ENCODE results near the gene PHACTR1. TPM values are rescaled to one million over a fixed set of nuclear protein-coding genes. Genes with fewer than 3 reads are reported as not detected.

Gene PHACTR1
- total and polyA plus RNA-seq, 9 of the 15 experiments (the other 6 are each of a cell fraction or from before 2014, with no cell fraction given): 11.5 to 32.6 (median 22.0) TPM

- Histone ChIP-seq H3K27me3 (ENCODE audit: control insufficient read depth in 2 of 2, insufficient read depth in 2 of 2, low read length in 2 of 2) (no peaks in the 10 kb centered on the region), H3K9ac (ENCODE audit: insufficient read depth in 1 of 2, low read depth in 2 of 2, low read length in 2 of 2) (peak overlapping the region; percentile 73 to 87; a peak in 3 of 4 replicates), H3K9me1 (ENCODE audit: control insufficient read depth, insufficient read depth, low read length) (peaks cover 3% of the 10 kb centered on the region), H3K27ac (ENCODE audit: extremely low read depth, low read depth, low read length) (peak overlapping the region; percentile 92), H4K20me1 (replicated peaks; ENCODE audit: control insufficient read depth, insufficient read depth, low read length) (no peaks in the 10 kb centered on the region), H2AFZ (ENCODE audit: low read depth, low read length) (peak overlapping the region; percentile 83), H3K4me3 (peak overlapping the region; percentile 47), H3K36me3 (ENCODE audit: control insufficient read depth, insufficient read depth, low read length) (peaks cover 27% of the 10 kb centered on the region), H3K79me2 (ENCODE audit: control insufficient read depth, insufficient read depth, low read length) (peaks cover 55% of the 10 kb centered on the region), H3K4me2 (ENCODE audit: insufficient read depth, low read length) (peak overlapping the region; percentile 89), H3K4me1 (replicated peaks in 1 of 2; ENCODE audit: control insufficient read depth in 2 of 2, insufficient read depth in 2 of 2, low read length in 2 of 2) (peaks cover 25 to 37% of the 10 kb centered on the region in 2 experiments), H3K9me3 (replicated peaks; ENCODE audit: control insufficient read depth, insufficient read depth, low read depth, low read length) (no peaks in the 10 kb centered on the region)
- ChIA-PET CTCF (ENCODE audit: low intra/inter-chr PET ratio) (no interaction called here), POLR2A (interaction anchor here (1.1 to 2.5 kb wide), 4 partner anchors 9 to 25 kb away, joined by 3 to 29 read pairs (median 4); no protein-coding TSS in a partner anchor)
- WGBS (ENCODE audit: insufficient coverage, low coverage, missing lambda C conversion rate): 0% methylated on average over 8 of the region's 10 CpGs
- FAIRE-seq (peak; percentile 74), DNase-seq (ENCODE audit: extremely low read depth in 1 of 4, low spot score in 3 of 4) (peak; percentile 35 to 79 (median 50)), ATAC-seq (peak; percentile 44)
- in situ Hi-C loops (cut with MboI): no loop called here
- BruUV-seq (replicated peaks): TSS peak; percentile 86
- intact Hi-C loops (cut with micrococcal nuclease): no loop called here
- no peak for TF ChIP-seq DMBX1 (CRISPR knock-in tag; IDR thresholded peaks at IDR 0.05; ENCODE audit: borderline replicate concordance)
- peak; percentile 90 for TF ChIP-seq NFE2 (IDR thresholded peaks at IDR 0.05; ENCODE audit: low read depth)
- peak; percentile 13; the same call in 1 of the 2 replicates for TF ChIP-seq GABPA (tag; conservative IDR thresholded peaks at IDR 0.05; ENCODE audit: low read depth)
- TF ChIP-seq CHCHD3 (CRISPR knock-in tag; IDR thresholded peaks at IDR 0.05): 0 out of 2 replicates have a peak, but pooled peaks have one; percentile 39
- TF ChIP-seq ELK1 (CRISPR knock-in tag; IDR thresholded peaks at IDR 0.05): no peak
- no peak for TF ChIP-seq EP400 (IDR thresholded peaks at IDR 0.05)
- TF ChIP-seq, protein P1, sequence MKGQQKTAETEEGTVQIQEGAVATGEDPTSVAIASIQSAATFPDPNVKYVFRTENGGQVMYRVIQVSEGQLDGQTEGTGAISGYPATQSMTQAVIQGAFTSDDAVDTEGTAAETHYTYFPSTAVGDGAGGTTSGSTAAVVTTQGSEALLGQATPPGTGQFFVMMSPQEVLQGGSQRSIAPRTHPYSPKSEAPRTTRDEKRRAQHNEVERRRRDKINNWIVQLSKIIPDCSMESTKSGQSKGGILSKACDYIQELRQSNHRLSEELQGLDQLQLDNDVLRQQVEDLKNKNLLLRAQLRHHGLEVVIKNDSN (CRISPR knock-in tag; IDR thresholded peaks at IDR 0.05): no peak
- peak; percentile 38 for TF ChIP-seq TAF1 (IDR thresholded peaks at IDR 0.05; ENCODE audit: control insufficient read depth, extremely low read depth, insufficient read depth, low read length, severe bottlenecking)
- TF ChIP-seq, protein P2, sequence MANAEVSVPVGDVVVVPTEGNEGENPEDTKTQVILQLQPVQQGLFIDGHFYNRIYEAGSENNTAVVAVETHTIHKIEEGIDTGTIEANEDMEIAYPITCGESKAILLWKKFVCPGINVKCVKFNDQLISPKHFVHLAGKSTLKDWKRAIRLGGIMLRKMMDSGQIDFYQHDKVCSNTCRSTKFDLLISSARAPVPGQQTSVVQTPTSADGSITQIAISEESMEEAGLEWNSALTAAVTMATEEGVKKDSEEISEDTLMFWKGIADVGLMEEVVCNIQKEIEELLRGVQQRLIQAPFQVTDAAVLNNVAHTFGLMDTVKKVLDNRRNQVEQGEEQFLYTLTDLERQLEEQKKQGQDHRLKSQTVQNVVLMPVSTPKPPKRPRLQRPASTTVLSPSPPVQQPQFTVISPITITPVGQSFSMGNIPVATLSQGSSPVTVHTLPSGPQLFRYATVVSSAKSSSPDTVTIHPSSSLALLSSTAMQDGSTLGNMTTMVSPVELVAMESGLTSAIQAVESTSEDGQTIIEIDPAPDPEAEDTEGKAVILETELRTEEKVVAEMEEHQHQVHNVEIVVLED (CRISPR knock-in tag; IDR thresholded peaks at IDR 0.05): no peak
- TF ChIP-seq HDAC2 (IDR thresholded peaks at IDR 0.05): no peak
- TF ChIP-seq, protein P3, sequence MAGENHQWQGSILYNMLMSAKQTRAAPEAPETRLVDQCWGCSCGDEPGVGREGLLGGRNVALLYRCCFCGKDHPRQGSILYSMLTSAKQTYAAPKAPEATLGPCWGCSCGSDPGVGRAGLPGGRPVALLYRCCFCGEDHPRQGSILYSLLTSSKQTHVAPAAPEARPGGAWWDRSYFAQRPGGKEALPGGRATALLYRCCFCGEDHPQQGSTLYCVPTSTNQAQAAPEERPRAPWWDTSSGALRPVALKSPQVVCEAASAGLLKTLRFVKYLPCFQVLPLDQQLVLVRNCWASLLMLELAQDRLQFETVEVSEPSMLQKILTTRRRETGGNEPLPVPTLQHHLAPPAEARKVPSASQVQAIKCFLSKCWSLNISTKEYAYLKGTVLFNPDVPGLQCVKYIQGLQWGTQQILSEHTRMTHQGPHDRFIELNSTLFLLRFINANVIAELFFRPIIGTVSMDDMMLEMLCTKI (IDR thresholded peaks at IDR 0.05; ENCODE audit: partially characterized antibody): no peak
- peak in 1 of 2 experiments; percentile 44 for TF ChIP-seq E2F6 (IDR thresholded peaks at IDR 0.05; ENCODE audit: borderline replicate concordance in 1 of 2, extremely low read depth in 1 of 2, insufficient read depth in 1 of 2, insufficient read length in 1 of 2, low read depth in 1 of 2, low read length in 1 of 2, poor library complexity in 1 of 2, severe bottlenecking in 1 of 2)
- TF ChIP-seq CTBP1 (IDR thresholded peaks at IDR 0.05; ENCODE audit: borderline replicate concordance): 0 out of 2 replicates have a peak, but pooled peaks have one; percentile 9
- TF ChIP-seq ZNF764 (CRISPR knock-in tag; IDR thresholded peaks at IDR 0.05; ENCODE audit: low read depth): no peak
Measured at GRCh38 chr6:13273202-13273930, 556.8 kb downstream of the PHACTR1 start.
